Caco-2 (cell line): ENCODE results near the gene MAGEB17. TPM values are rescaled to one million over a fixed set of nuclear protein-coding genes. Genes with fewer than 3 reads are reported as not detected.

Experiments
- BruUV-seq: library from RNA; stranded (reverse); fragments of 400-500 nt; replicated peaks from 2 replicates; lab custom pipeline; 2021; lab: Mats Ljungman, UMichigan
- CTCF ChIA-PET: fragments of 300-600 bp; sonication (Branson Sonifier 250); formaldehyde crosslinking; loops from one replicate; lab custom pipeline; 2022; ENCODE audit warnings: antibody characterized with exemption; lab: Charles Lee
- POLR2A ChIA-PET: fragments of 300-600 bp; sonication (Branson Sonifier 250); formaldehyde crosslinking; loops from one replicate; lab custom pipeline; 2022; ENCODE audit warnings: antibody characterized with exemption; lab: Charles Lee
- DNase-seq, 2 experiments: peaks; one replicate each; pipeline versions ENCODE4 v3.0.0 to v3.0.0-alpha.2; 2020 to 2022
- H3K27me3 ChIP-seq: replicated peaks from 2 replicates; pipeline ENCODE4 v1.6.0; 2011; ENCODE audit warnings: low read length; ENCODE audit not compliant: control insufficient read depth, insufficient read depth
- H3K36me3 ChIP-seq: 2 replicates; pipeline ENCODE4 v1.5.1; 2011; ENCODE audit warnings: low read length; ENCODE audit not compliant: control insufficient read depth, insufficient read depth
- H3K4me1 ChIP-seq: fragments of 250-450 bp; sonication (Bioruptor Pico); 2 replicates; pipeline ENCODE4 v1.5.1; 2020; ENCODE audit warnings: mild to moderate bottlenecking
- H3K4me3 ChIP-seq: 2 replicates; pipeline ENCODE4 v1.5.1; 2011; ENCODE audit warnings: low read depth, mild to moderate bottlenecking, control low read depth, low read length
- H3K9me3 ChIP-seq: fragments of 250-450 bp; sonication (Bioruptor Pico); 2 replicates; pipeline ENCODE4 v1.5.1; 2020; ENCODE audit warnings: mild to moderate bottlenecking, moderate library complexity
- H3K27ac Mint-ChIP-seq: one replicate; pipeline ENCODE4 v1.8.0; 2022; ENCODE audit warnings: mixed read lengths; ENCODE audit not compliant: unreplicated experiment
- H3K27me3 Mint-ChIP-seq: one replicate; pipeline ENCODE4 v1.8.0; 2022; ENCODE audit warnings: mixed read lengths; ENCODE audit not compliant: insufficient read depth, unreplicated experiment
- H3K36me3 Mint-ChIP-seq: one replicate; pipeline ENCODE4 v1.8.0; 2022; ENCODE audit warnings: mild to moderate bottlenecking, mixed read lengths; ENCODE audit not compliant: insufficient read depth, unreplicated experiment
- H3K4me1 Mint-ChIP-seq: one replicate; pipeline ENCODE4 v1.8.0; 2022; ENCODE audit warnings: low read depth, mixed read lengths; ENCODE audit not compliant: unreplicated experiment
- H3K4me3 Mint-ChIP-seq: one replicate; pipeline ENCODE4 v1.8.0; 2022; ENCODE audit warnings: mild to moderate bottlenecking, moderate library complexity, mixed read lengths; ENCODE audit not compliant: unreplicated experiment
- H3K9me3 Mint-ChIP-seq: one replicate; pipeline ENCODE4 v1.8.0; 2022; ENCODE audit warnings: mixed read lengths; ENCODE audit not compliant: unreplicated experiment
- CTCF ChIP-seq, 2 experiments: fragments of 200-600 bp in 1 of 2; IDR thresholded peaks; 1 replicate in 1 of 2; 2 replicates in 1 of 2; pipeline versions ENCODE4 v1.5.1 to v1.8.0; 2011 to 2022; ENCODE audit warnings: antibody characterized with exemption in 1 of 2, control low read depth in 1 of 2, inconsistent platforms in 1 of 2, low read depth in 1 of 2, low read length in 1 of 2, mild to moderate bottlenecking in 1 of 2, moderate library complexity in 1 of 2; ENCODE audit not compliant: insufficient read depth in 1 of 2, severe bottlenecking in 1 of 2, unreplicated experiment in 1 of 2
- intact Hi-C: fragments of 100-400 bp; cut with micrococcal nuclease; formaldehyde crosslinking; loops from one replicate; pipeline ENCODE4 v1.10.0; 2022; ENCODE audit not compliant: unreplicated experiment
- total RNA-seq: library from RNA; stranded (reverse); gene quantifications from 2 replicates; pipeline ENCODE4 v1.2.3, GENCODE V29; 2022

MAGEB17 gene
- total RNA-seq, 1 experiment from 2014 or later = not detected

GRCh38 chrX:16185725-16186136 is 18.4 kb downstream of the MAGEB17 start:
- Mint-ChIP-seq H3K4me3 (no peak overlapping the region), H3K9me3 (no peaks in the 10 kb centered on the region), H3K4me1 (peaks cover 3% of the 10 kb centered on the region), H3K36me3 (no peaks in the 10 kb centered on the region), H3K27ac (peak overlapping the region; percentile 23), H3K27me3 (no peaks in the 10 kb centered on the region)
- ChIA-PET POLR2A (no interaction called here), CTCF (no interaction called here)
- no peak for DNase-seq
- BruUV-seq = no TSS peak
- H3K36me3 ChIP-seq = no peaks in the 10 kb centered on the region
- H3K9me3 ChIP-seq = no peaks in the 10 kb centered on the region
- no peak for TF ChIP-seq CTCF (IDR thresholded peaks at IDR 0.05; ENCODE audit: insufficient read depth in 1 of 2, low read depth in 1 of 2, low read length in 1 of 2, severe bottlenecking in 1 of 2, unreplicated experiment in 1 of 2)
- no peak overlapping the region for H3K4me3 ChIP-seq
- no peaks in the 10 kb centered on the region for H3K27me3 ChIP-seq
- intact Hi-C loops = no loop called here
- H3K4me1 ChIP-seq = no peaks in the 10 kb centered on the region

GRCh38 chrX:16186380-16187007 is 19.2 kb downstream of the MAGEB17 start:
- no peak overlapping the region for H3K4me3 ChIP-seq
- BruUV-seq = no TSS peak
- H3K36me3 ChIP-seq = no peaks in the 10 kb centered on the region
- H3K4me1 ChIP-seq = no peaks in the 10 kb centered on the region
- Mint-ChIP-seq H3K36me3 (no peaks in the 10 kb centered on the region), H3K4me1 (no peaks in the 10 kb centered on the region), H3K4me3 (no peak overlapping the region), H3K27ac (no peak overlapping the region), H3K9me3 (no peaks in the 10 kb centered on the region), H3K27me3 (no peaks in the 10 kb centered on the region)
- DNase-seq = no peak
- H3K27me3 ChIP-seq = no peaks in the 10 kb centered on the region
- H3K9me3 ChIP-seq = no peaks in the 10 kb centered on the region
- intact Hi-C loops = no loop called here
- CTCF ChIA-PET = no interaction called here
- POLR2A ChIA-PET = no interaction called here
- TF ChIP-seq CTCF (IDR thresholded peaks at IDR 0.05; ENCODE audit: insufficient read depth in 1 of 2, low read depth in 1 of 2, low read length in 1 of 2, severe bottlenecking in 1 of 2, unreplicated experiment in 1 of 2) = no peak

- no peaks in the 10 kb centered on the region for H3K4me1 ChIP-seq
- H3K9me3 ChIP-seq = no peaks in the 10 kb centered on the region
- H3K27me3 ChIP-seq = no peaks in the 10 kb centered on the region
- intact Hi-C loops = no loop called here
- ChIA-PET CTCF (no interaction called here), POLR2A (no interaction called here)
- Mint-ChIP-seq H3K27ac (no peak overlapping the region), H3K4me1 (no peaks in the 10 kb centered on the region), H3K27me3 (no peaks in the 10 kb centered on the region), H3K9me3 (no peaks in the 10 kb centered on the region), H3K36me3 (no peaks in the 10 kb centered on the region), H3K4me3 (no peak overlapping the region)
- no TSS peak for BruUV-seq
- no peak for DNase-seq
- no peak overlapping the region for H3K4me3 ChIP-seq
- TF ChIP-seq CTCF (IDR thresholded peaks at IDR 0.05; ENCODE audit: insufficient read depth in 1 of 2, low read depth in 1 of 2, low read length in 1 of 2, severe bottlenecking in 1 of 2, unreplicated experiment in 1 of 2) = no peak
- H3K36me3 ChIP-seq = no peaks in the 10 kb centered on the region
Observed at GRCh38 chrX:16187024-16187760, 19.9 kb downstream of the MAGEB17 start.
